ENCODE results near the gene GANAB. TPM values are rescaled to one million over a fixed set of nuclear protein-coding genes. Genes with fewer than 3 reads are reported as not detected.

GANAB gene
- polyA plus RNA-seq, 3 donors, result 99.7 to 116 (median 109) TPM

- Histone ChIP-seq H3K36me3 (replicated peaks in 1 of 2; ENCODE audit: control insufficient read depth in 1 of 2, insufficient read depth in 2 of 2, low read length in 2 of 2) (peaks cover 21 to 36% of the 10 kb centered on the region in 2 donors), H3K4me1 (ENCODE audit: control insufficient read depth in 1 of 2, insufficient read depth in 2 of 2, low read length in 2 of 2) (peaks cover 27 to 39% of the 10 kb centered on the region in 2 donors), H2AFZ (ENCODE audit: insufficient read depth, low read depth, low read length, poor library complexity, severe bottlenecking) (no peak overlapping the region), H3K27me3 (ENCODE audit: control insufficient read depth in 2 of 2, insufficient read depth in 2 of 2, low read length in 2 of 2) (no peaks in the 10 kb centered on the region), H3K9me3 (replicated peaks in 1 of 2; ENCODE audit: control insufficient read depth in 1 of 2, insufficient read depth in 1 of 2, low read length in 2 of 2) (no peaks in the 10 kb centered on the region), H4K20me1 (ENCODE audit: insufficient read depth, low read length) (no peaks in the 10 kb centered on the region), H3K79me2 (ENCODE audit: insufficient read depth, low read length) (peaks cover 70% of the 10 kb centered on the region), H3K9ac (ENCODE audit: insufficient read depth, low read length, poor library complexity, severe bottlenecking) (no peak overlapping the region), H3K4me3 (replicated peaks in 1 of 3; ENCODE audit: low read depth in 2 of 3, low read length in 3 of 3) (no peak overlapping the region), H3K27ac (ENCODE audit: low read depth in 1 of 2, low read length in 2 of 2) (peak overlapping the region in 1 of 2 donors; percentile 82), H3K4me2 (replicated peaks; ENCODE audit: extremely low read depth, low read length, poor library complexity, severe bottlenecking) (no peak overlapping the region)
- peaks cover 14 to 37% of the 10 kb centered on the region in 2 donors for H3K36me3 Mint-ChIP-seq
- peak overlapping the region in 2 of 7 donors; percentile 50 to 58 for H3K27ac Mint-ChIP-seq
- peaks cover 28% of the 10 kb centered on the region for H3K4me1 Mint-ChIP-seq
- no peak overlapping the region for H3K4me3 Mint-ChIP-seq
- intact Hi-C loops (cut with micrococcal nuclease), result loop anchor here in 1 of 2 donors (5.0 kb wide), 1 partner anchor 46 kb away; the partner anchor contains the start of gene MTA2
- DNase-seq, result no peak
- peaks cover 0 to 4% (median 0%) of the 10 kb centered on the region in 3 donors for H3K27me3 Mint-ChIP-seq (ENCODE audit: low read depth in 3 of 3)
- H3K9me3 Mint-ChIP-seq, result no peaks in the 10 kb centered on the region
- 96% methylated on average over 21 of the region's 24 CpGs for WGBS (ENCODE audit: insufficient coverage)
- TF ChIP-seq, protein P1, sequence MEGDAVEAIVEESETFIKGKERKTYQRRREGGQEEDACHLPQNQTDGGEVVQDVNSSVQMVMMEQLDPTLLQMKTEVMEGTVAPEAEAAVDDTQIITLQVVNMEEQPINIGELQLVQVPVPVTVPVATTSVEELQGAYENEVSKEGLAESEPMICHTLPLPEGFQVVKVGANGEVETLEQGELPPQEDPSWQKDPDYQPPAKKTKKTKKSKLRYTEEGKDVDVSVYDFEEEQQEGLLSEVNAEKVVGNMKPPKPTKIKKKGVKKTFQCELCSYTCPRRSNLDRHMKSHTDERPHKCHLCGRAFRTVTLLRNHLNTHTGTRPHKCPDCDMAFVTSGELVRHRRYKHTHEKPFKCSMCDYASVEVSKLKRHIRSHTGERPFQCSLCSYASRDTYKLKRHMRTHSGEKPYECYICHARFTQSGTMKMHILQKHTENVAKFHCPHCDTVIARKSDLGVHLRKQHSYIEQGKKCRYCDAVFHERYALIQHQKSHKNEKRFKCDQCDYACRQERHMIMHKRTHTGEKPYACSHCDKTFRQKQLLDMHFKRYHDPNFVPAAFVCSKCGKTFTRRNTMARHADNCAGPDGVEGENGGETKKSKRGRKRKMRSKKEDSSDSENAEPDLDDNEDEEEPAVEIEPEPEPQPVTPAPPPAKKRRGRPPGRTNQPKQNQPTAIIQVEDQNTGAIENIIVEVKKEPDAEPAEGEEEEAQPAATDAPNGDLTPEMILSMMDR (IDR thresholded peaks at IDR 0.05), result no peak
These were observed 2.0 kb upstream of the GANAB start for GRCh38 chr11:62648185-62648966.

DNA sequence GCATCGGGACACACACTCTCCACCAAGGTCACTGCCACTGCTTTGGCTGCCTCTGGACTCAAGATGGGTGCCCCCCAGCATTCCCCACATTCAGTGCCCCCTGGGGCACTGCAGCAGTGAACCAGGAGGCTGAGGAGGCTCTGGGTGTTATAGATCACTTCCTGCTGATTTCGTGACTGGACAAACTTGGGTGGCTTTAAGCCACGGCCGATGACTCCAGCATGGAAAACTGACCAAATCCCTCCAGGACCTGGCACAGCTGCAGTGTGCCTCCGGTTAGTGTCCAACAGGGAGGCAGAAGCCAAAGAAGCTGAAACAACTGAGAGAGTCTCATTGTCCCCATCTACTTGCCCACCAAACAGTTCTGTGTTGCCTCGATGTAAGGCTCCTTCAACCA is 1.2 kb upstream of the GANAB start:
- Mint-ChIP-seq H3K36me3 (peaks cover 17 to 38% of the 10 kb centered on the region in 2 donors), H3K4me3 (no peak overlapping the region), H3K27me3 (ENCODE audit: low read depth in 3 of 3) (peaks cover 0 to 4% (median 0%) of the 10 kb centered on the region in 3 donors), H3K27ac (peak overlapping the region in 3 of 7 donors; percentile 11 to 66 (median 58)), H3K4me1 (peaks cover 27% of the 10 kb centered on the region), H3K9me3 (no peaks in the 10 kb centered on the region)
- no peak overlapping the region for H3K4me3 ChIP-seq (replicated peaks in 1 of 3; ENCODE audit: low read depth in 2 of 3, low read length in 3 of 3)
- H4K20me1 ChIP-seq (ENCODE audit: insufficient read depth, low read length), result no peaks in the 10 kb centered on the region
- peaks cover 24 to 43% of the 10 kb centered on the region in 2 donors for H3K36me3 ChIP-seq (replicated peaks in 1 of 2; ENCODE audit: control insufficient read depth in 1 of 2, insufficient read depth in 2 of 2, low read length in 2 of 2)
- H3K4me1 ChIP-seq (ENCODE audit: control insufficient read depth in 1 of 2, insufficient read depth in 2 of 2, low read length in 2 of 2), result peaks cover 26 to 36% of the 10 kb centered on the region in 2 donors
- peaks cover 72% of the 10 kb centered on the region for H3K79me2 ChIP-seq (ENCODE audit: insufficient read depth, low read length)
- no peak for DNase-seq
- intact Hi-C loops (cut with micrococcal nuclease), result loop anchor here in 1 of 2 donors (5.0 kb wide), 1 partner anchor 45 kb away; the partner anchor contains the start of gene MTA2
- peak overlapping the region in 1 of 2 donors; percentile 82 for H3K27ac ChIP-seq (ENCODE audit: low read depth in 1 of 2, low read length in 2 of 2)
- TF ChIP-seq, protein P1 (IDR thresholded peaks at IDR 0.05), result no peak
- H3K4me2 ChIP-seq (replicated peaks; ENCODE audit: extremely low read depth, low read length, poor library complexity, severe bottlenecking), result no peak overlapping the region
- no peaks in the 10 kb centered on the region for H3K9me3 ChIP-seq (replicated peaks in 1 of 2; ENCODE audit: control insufficient read depth in 1 of 2, insufficient read depth in 1 of 2, low read length in 2 of 2)
- H2AFZ ChIP-seq (ENCODE audit: insufficient read depth, low read depth, low read length, poor library complexity, severe bottlenecking), result no peak overlapping the region
- H3K27me3 ChIP-seq (ENCODE audit: control insufficient read depth in 2 of 2, insufficient read depth in 2 of 2, low read length in 2 of 2), result no peaks in the 10 kb centered on the region
- WGBS (ENCODE audit: insufficient coverage), result 95% methylated on average over 5 of the region's 6 CpGs
- H3K9ac ChIP-seq (ENCODE audit: insufficient read depth, low read length, poor library complexity, severe bottlenecking), result no peak overlapping the region
